Heart right ventricle (tissue), 16 donors: ENCODE measurements around the gene PRDM15. TPM values are rescaled to one million over a fixed set of nuclear protein-coding genes. Genes with fewer than 3 reads are reported as not detected.

Experiments used
- ATAC-seq, 8 donors: fragments of 200-7000 bp; cut with Tn5 transposase; one replicate each; pipeline ENCODE4 v1.9.1; 2020; ENCODE audit warnings: mild to moderate bottlenecking in 8 of 8, moderate library complexity in 8 of 8, moderate number of reproducible peaks in 1 of 8
- DNase-seq, 2 donors: peaks; one replicate each; pipeline ENCODE4 v3.0.0-alpha.2; 2020
- H3K27ac ChIP-seq, 10 donors: fragments of 200-600 bp; sonication (generic) in 2 of 10; one replicate each; pipeline versions ENCODE4 v1.5.0 to v1.8.0; 2020 to 2022; ENCODE audit warnings: mild to moderate bottlenecking in 3 of 10
- H3K27me3 ChIP-seq, 7 donors: fragments of 200-600 bp; one replicate each; pipeline ENCODE4 v1.8.0; 2021 to 2022; ENCODE audit warnings: mild to moderate bottlenecking in 2 of 7
- H3K36me3 ChIP-seq, 9 donors: fragments of 200-600 bp; sonication (generic) in 1 of 9; one replicate each; pipeline versions ENCODE4 v1.5.0 to v1.8.0; 2020 to 2022; ENCODE audit warnings: mild to moderate bottlenecking in 2 of 9
- H3K4me1 ChIP-seq, 9 donors: fragments of 200-600 bp; sonication (generic) in 1 of 9; one replicate each; pipeline versions ENCODE4 v1.5.0 to v1.8.0; 2020 to 2022; ENCODE audit warnings: mild to moderate bottlenecking in 4 of 9
- H3K4me3 ChIP-seq, 10 donors: fragments of 200-600 bp; sonication (generic) in 2 of 10; one replicate each; pipeline versions ENCODE4 v1.5.0 to v1.8.0; 2020 to 2022; ENCODE audit warnings: mild to moderate bottlenecking in 7 of 10, moderate library complexity in 2 of 10
- H3K9me3 ChIP-seq, 11 donors: fragments of 200-600 bp in 10 of 11; sonication (generic) in 2 of 11; one replicate each; pipeline versions ENCODE4 v1.5.0 to v1.8.0; 2013 to 2022; ENCODE audit warnings: mild to moderate bottlenecking in 2 of 11, control low read depth in 1 of 11, moderate library complexity in 1 of 11
- CTCF ChIP-seq, 9 donors: fragments of 200-600 bp; sonication (generic) in 2 of 9; IDR thresholded peaks; one replicate each; pipeline versions ENCODE4 v1.5.0 to v1.8.0; 2021 to 2022; ENCODE audit warnings: antibody characterized with exemption in 9 of 9, mild to moderate bottlenecking in 5 of 9, moderate library complexity in 1 of 9
- WGBS, 2 donors: extraction: QIAGEN DNeasy Blood & Tissue Kit; methylation state at CpG; one replicate each; pipeline ENCODE4 v1.1.7; 2013; ENCODE audit warnings: inconsistent platforms in 1 of 2; 5-methylcytosine and 5-hydroxymethylcytosine counted together
- intact Hi-C, 10 donors: fragments of 100-400 bp; cut with DNase I; formaldehyde crosslinking; loops; one replicate each; pipeline versions ENCODE4 v1.11.1 to v1.14.2; 2022
- polyA plus RNA-seq, 2 donors: library from polyadenylated mRNA; stranded (reverse); fragments of 200-250 nt; gene quantifications; one replicate each; pipeline ENCODE4 v1.2.3, GENCODE V29; 2013
- total RNA-seq, 10 donors: library from RNA; stranded (reverse); fragmentation: NEBNext Ultra II Directional in 3 of 10; extraction: Animal tissue kit (Norgen Biotek cat#: 25700) in 3 of 10; gene quantifications; one replicate each; pipeline versions ENCODE4 v1.2.1 to v1.2.4, GENCODE V29; 2021 to 2023
- donor health status: Arrhythmogenic right ventricular cardiomyopathy.
- donor health status: ischemic (EF 13 %, LVEDD 7.1; RV severe dilation, severe dysfunction).
- donor health status: healthy with polysubstance abuse.
- donor health status: DM: no; HTN: yes; CAD: no.
- donor health status: DM: no; HTN: no; CAD: no.
- donor health status: ischemic (EF 25% LVEDD 6.9; RV normal size, moderate dysfunction).
- donor health status: ischemic (EF 25% LVEDD 5.7; RV mildly dilated, moderate dysfunction).
- donor health status: healthy.
- donor health status: DM: yes; HTN: yes; CAD: no.
- donor health status: Ischemic cardiomyopathy.
- donor health status: ischemic (EF 35%, LVEDD 5.7; RV mildly dilated, moderate dysfunction).
- donor health status: nonischemic (EF 11% LVEDD 7.7; RV severe dilation, severe dysfunction).
- donor health status: DM: yes; HTN: yes; CAD: no.
- donor health status: PGD.
- donor health status: ischemic (EF 29% LVEDD 5.4; RV normal size, mild dysfunction).
- donor health status: nonischemic (EF 23%, LVEDD 6.1; RV moderate dilation, normal function).

PRDM15 gene
- total and polyA plus RNA-seq, 12 donors = 1.0 to 5.8 (median 3.2) TPM

GRCh38 chr21:41898998-41899397, 19.9 kb upstream of the PRDM15 start:
- no peaks in the 10 kb centered on the region for H3K9me3 ChIP-seq
- H3K4me3 ChIP-seq = no peak overlapping the region
- H3K27me3 ChIP-seq = no peaks in the 10 kb centered on the region
- DNase-seq (no peak), ATAC-seq (no peak)
- TF ChIP-seq CTCF (IDR thresholded peaks at IDR 0.05) = no peak
- no peaks in the 10 kb centered on the region for H3K4me1 ChIP-seq
- intact Hi-C loops = no loop called here
- H3K27ac ChIP-seq = no peak overlapping the region
- H3K36me3 ChIP-seq = peaks cover 0 to 96% (median 5%) of the 10 kb centered on the region in 9 donors
- WGBS, 2 donors = 91 to 93% methylated on average over 17 of the region's 17 CpGs

GRCh38 chr21:41897700-41898099, 18.6 kb upstream of the PRDM15 start:
- H3K9me3 ChIP-seq = no peaks in the 10 kb centered on the region

GRCh38 chr21:41897047-41897669, 18.0 kb upstream of the PRDM15 start:
- peaks cover 0 to 95% (median 5%) of the 10 kb centered on the region in 9 donors for H3K36me3 ChIP-seq
- intact Hi-C loops = no loop called here
- 86 to 88% methylated on average over 11 of the region's 11 CpGs for WGBS, 2 donors

More at GRCh38 chr21:41897700-41898099, 18.6 kb upstream of the PRDM15 start:
- H3K4me1 ChIP-seq = no peaks in the 10 kb centered on the region
- peak in 1 of 8 donors; percentile 26 for ATAC-seq
- no peak overlapping the region for H3K27ac ChIP-seq
- DNase-seq = no peak
- peaks cover 0 to 96% (median 5%) of the 10 kb centered on the region in 9 donors for H3K36me3 ChIP-seq
- WGBS, 2 donors = 82 to 94% methylated on average over 8 of the region's 8 CpGs
- TF ChIP-seq CTCF (IDR thresholded peaks at IDR 0.05) = no peak
- no peak overlapping the region for H3K4me3 ChIP-seq
- intact Hi-C loops = no loop called here
- H3K27me3 ChIP-seq = no peaks in the 10 kb centered on the region

More at GRCh38 chr21:41897047-41897669, 18.0 kb upstream of the PRDM15 start:
- no peaks in the 10 kb centered on the region for H3K9me3 ChIP-seq
- H3K4me1 ChIP-seq = no peaks in the 10 kb centered on the region
- TF ChIP-seq CTCF (IDR thresholded peaks at IDR 0.05) = no peak
- no peak overlapping the region for H3K4me3 ChIP-seq
- ATAC-seq (no peak), DNase-seq (no peak)
- H3K27me3 ChIP-seq = no peaks in the 10 kb centered on the region
- no peak overlapping the region for H3K27ac ChIP-seq
